Small intestine (tissue), 7 donors: ENCODE results near the gene EVC2. TPM values are rescaled to one million over a fixed set of nuclear protein-coding genes. Genes with fewer than 3 reads are reported as not detected.

ENCODE experiments used
- DNase-seq, 2 donors: peaks; one replicate each; pipeline versions ENCODE4 v3.0.0 to v3.0.0-alpha.2; 2013
- FAIRE-seq: peaks from 2 replicates; lab custom pipeline; 2012; peaks lifted over from hg19 to GRCh38; lab: Jason Lieb, UNC
- H3K27ac ChIP-seq, 3 donors: one replicate each; pipeline ENCODE4 v1.5.1; 2013; ENCODE audit warnings: low read length in 2 of 3, mild to moderate bottlenecking in 2 of 3, control low read depth in 1 of 3, inconsistent platforms in 1 of 3, low read depth in 1 of 3, moderate library complexity in 1 of 3
- H3K27me3 ChIP-seq, 3 donors: one replicate each; pipeline ENCODE4 v1.6.1; 2013; ENCODE audit warnings: low read length in 3 of 3, inconsistent platforms in 1 of 3; ENCODE audit not compliant: control insufficient read depth in 3 of 3, insufficient read depth in 3 of 3
- H3K36me3 ChIP-seq, 3 donors: one replicate each; pipeline ENCODE4 v1.6.1; 2013; ENCODE audit warnings: low read length in 3 of 3, inconsistent platforms in 1 of 3, low read depth in 1 of 3, mild to moderate bottlenecking in 1 of 3, moderate library complexity in 1 of 3; ENCODE audit not compliant: control insufficient read depth in 3 of 3, insufficient read depth in 2 of 3
- H3K4me1 ChIP-seq, 3 donors: one replicate each; pipeline ENCODE4 v1.6.1; 2013; ENCODE audit warnings: low read length in 2 of 3, inconsistent platforms in 1 of 3, low read depth in 1 of 3, mild to moderate bottlenecking in 1 of 3, moderate library complexity in 1 of 3; ENCODE audit not compliant: control insufficient read depth in 3 of 3, insufficient read depth in 2 of 3
- H3K4me3 ChIP-seq, 3 donors: one replicate each; pipeline ENCODE4 v1.5.1; 2013; ENCODE audit warnings: low read length in 3 of 3, control low read depth in 1 of 3, inconsistent platforms in 1 of 3, low read depth in 1 of 3, mild to moderate bottlenecking in 1 of 3, moderate library complexity in 1 of 3
- H3K9me3 ChIP-seq, 2 donors: one replicate each; pipeline ENCODE4 v1.6.1; 2013; ENCODE audit warnings: low read depth in 1 of 2, low read length in 1 of 2; ENCODE audit not compliant: control insufficient read depth in 2 of 2, insufficient read depth in 1 of 2
- WGBS, 3 donors: extraction: QIAGEN DNeasy Blood & Tissue Kit; methylation state at CpG; one replicate each; pipeline ENCODE4 v1.1.7; 2013; 5-methylcytosine and 5-hydroxymethylcytosine counted together
- polyA plus RNA-seq, 4 donors: library from polyadenylated mRNA; stranded (reverse) in 3 of 4; unstranded in 1 of 4; fragments of 200-250 nt in 3 of 4; fragments of 120-200 nt in 1 of 4; gene quantifications; one replicate each; pipeline versions ENCODE4 v1.2.1 to v1.2.3, GENCODE V29; 2013
- donor health status: healthy with polysubstance abuse.
- donor health status: control.
- donor health status: control.
- donor health status: Bipolar disorder and iron deficiency.
- donor health status: healthy.

The EVC2 gene
- polyA plus RNA-seq, 4 donors = 0.27 to 1.3 (median 0.83) TPM; not detected in 1

DNA sequence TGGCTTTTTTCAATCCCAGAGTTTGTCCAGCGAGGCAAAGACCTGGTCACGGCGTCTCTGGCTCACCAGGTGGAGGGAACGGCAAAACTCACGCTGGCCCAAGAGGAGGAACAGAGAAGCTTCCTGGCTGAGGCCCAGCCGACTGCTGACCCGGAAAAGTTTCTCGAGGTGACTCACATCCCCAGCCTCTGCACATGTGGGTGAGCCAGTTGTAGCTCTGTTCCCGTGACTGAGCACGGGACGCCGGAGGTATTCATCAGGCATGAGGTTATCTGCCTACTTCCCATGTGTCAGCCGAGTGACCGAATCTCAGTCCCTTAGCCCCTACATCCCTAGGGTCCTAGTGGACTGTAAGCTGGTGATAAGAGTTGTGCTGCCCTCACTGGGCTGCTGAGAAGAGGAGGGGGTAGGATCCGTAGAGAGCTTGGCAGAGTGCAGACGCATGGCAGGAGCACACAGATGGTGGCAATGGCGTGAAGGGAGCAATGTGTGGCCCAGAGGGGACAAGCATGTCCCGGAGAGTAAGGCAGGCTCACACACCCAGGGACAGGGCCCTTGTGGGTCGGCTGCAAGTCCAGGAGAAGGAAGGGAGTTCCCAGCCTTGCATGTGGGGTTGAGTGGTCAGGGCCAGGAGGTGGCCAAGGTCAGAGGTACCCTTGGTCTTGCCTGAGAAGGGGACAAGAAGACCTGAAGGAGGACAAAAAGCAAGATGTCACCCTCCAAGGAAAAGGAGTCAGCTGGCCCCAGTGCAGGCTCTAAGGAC, 45.6 kb upstream of the EVC2 start:
- Histone ChIP-seq H3K36me3 (peaks cover 0 to 11% (median 5%) of the 10 kb centered on the region in 3 donors), H3K27me3 (no peaks in the 10 kb centered on the region), H3K9me3 (no peaks in the 10 kb centered on the region), H3K4me1 (no peaks in the 10 kb centered on the region), H3K4me3 (no peak overlapping the region), H3K27ac (no peak overlapping the region)
- FAIRE-seq (no peak), DNase-seq (no peak)
- 78 to 82% (median 82%) methylated on average over 19 of the region's 19 CpGs for WGBS, 3 donors

DNA sequence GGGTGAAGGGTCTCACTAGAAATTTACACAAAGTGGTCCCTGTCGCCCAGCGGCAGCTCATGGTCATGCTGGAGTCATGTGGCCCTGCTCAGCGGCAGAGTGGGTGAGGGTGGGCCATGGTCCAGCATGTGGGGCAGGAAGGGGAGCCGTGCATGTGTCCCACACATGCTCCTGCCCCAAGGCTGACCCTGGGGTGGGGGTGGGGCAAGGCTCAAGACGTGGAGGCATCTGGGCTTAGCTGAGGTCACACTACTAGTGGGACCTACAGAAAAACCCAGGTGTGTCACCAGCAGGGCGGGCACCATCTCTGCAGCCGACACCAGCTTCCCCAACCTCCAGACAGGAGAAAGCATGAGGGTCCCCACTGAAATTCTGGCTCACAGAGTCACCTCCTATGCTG, 45.0 kb upstream of the EVC2 start:
- H3K36me3 ChIP-seq = peaks cover 0 to 11% (median 5%) of the 10 kb centered on the region in 3 donors
- DNase-seq = no peak
- H3K4me1 ChIP-seq = no peaks in the 10 kb centered on the region
- no peaks in the 10 kb centered on the region for H3K27me3 ChIP-seq
- no peak overlapping the region for H3K4me3 ChIP-seq
- H3K9me3 ChIP-seq = no peaks in the 10 kb centered on the region
- FAIRE-seq = no peak
- WGBS, 3 donors = 76 to 86% (median 86%) methylated on average over 7 of the region's 7 CpGs
- no peak overlapping the region for H3K27ac ChIP-seq

DNA sequence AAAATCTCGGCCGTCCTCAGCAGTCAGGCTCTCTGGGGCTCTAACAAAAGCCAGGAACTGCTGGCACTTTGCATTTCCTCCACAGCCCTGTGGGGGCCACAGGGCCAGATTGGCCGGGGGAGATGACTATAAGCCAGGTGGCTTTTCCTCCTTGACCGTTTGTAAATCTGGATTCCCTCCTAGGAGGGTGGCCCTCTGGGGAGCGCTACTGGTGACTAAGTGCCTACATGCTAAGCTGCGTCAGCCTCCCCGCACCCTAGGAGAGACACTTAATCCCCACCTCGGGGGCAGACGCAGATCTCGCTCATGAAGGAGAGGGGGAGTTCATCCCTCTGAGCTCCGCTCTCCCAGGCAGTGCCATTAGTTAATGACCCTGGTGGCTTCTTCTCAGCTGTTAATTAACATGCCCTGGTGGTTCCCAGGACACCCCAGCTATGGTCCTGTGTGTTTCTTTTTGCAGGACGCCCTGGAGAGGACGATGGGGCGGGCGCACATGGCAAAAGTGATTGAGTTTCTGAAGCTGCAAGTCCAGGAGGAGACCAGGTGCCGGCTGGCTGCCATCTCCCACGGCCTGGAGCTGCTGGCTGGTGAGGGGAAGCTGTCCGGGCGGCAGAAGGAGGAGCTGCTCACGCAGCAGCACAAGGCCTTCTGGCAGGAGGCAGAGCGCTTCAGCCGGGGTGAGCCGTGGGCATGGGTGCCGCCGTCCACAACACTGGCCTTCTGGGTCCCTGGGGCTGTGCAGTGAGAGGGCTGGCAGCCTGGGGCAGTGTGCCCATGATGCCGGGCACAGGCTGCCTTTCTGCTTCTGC, 44.2 kb upstream of the EVC2 start:
- no peak for FAIRE-seq
- WGBS, 3 donors = 78 to 83% (median 81%) methylated on average over 25 to 26 of the region's 26 CpGs
- no peak for DNase-seq

DNA sequence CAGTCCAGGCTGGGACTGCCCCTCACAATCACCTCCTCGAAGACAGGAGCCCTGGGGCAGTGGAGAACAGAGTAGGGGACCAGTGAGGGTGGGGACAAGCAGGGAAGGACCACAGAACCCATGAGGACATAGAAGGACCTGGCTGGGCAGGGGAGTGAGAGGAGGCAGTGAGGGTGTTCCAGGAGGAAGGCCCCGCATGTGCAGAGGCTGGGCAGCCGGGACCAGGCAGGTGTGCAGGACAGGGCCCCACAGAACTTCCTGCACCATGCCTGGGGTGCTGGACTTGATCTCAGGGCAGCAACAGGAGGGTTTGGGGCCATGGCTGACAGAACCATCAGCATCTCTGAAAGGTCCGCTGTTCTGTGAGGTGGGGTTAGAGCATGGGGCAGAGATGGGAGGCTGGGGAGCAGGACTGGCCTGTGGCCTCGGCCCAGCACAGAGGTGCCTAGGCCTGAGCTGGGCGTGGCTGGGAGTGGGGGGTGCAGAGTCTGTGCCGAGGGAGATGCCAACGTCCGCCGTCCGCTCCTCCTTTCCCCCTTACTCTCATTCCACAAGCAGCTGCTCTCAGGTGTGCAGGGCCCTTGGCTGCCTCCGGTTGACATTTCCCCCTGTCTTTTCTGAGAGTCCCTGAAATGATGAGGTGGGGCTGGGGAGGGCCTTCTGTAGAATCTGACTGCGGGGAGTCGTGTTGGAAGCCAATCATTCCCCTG, 43.5 kb upstream of the EVC2 start:
- Histone ChIP-seq H3K27me3 (no peaks in the 10 kb centered on the region), H3K4me3 (no peak overlapping the region), H3K27ac (no peak overlapping the region), H3K4me1 (no peaks in the 10 kb centered on the region), H3K36me3 (peaks cover 0 to 9% (median 5%) of the 10 kb centered on the region in 3 donors), H3K9me3 (no peaks in the 10 kb centered on the region)
- WGBS, 3 donors = 67 to 76% (median 68%) methylated on average over 14 of the region's 14 CpGs
- no peak for DNase-seq
- FAIRE-seq = no peak

More for the DNA sequence above, 44.2 kb upstream of the EVC2 start:
- H3K9me3 ChIP-seq = no peaks in the 10 kb centered on the region
- H3K27me3 ChIP-seq = no peaks in the 10 kb centered on the region
- H3K4me1 ChIP-seq = no peaks in the 10 kb centered on the region
- H3K4me3 ChIP-seq = no peak overlapping the region
- H3K36me3 ChIP-seq = peaks cover 0 to 11% (median 5%) of the 10 kb centered on the region in 3 donors
- no peak overlapping the region for H3K27ac ChIP-seq

DNA sequence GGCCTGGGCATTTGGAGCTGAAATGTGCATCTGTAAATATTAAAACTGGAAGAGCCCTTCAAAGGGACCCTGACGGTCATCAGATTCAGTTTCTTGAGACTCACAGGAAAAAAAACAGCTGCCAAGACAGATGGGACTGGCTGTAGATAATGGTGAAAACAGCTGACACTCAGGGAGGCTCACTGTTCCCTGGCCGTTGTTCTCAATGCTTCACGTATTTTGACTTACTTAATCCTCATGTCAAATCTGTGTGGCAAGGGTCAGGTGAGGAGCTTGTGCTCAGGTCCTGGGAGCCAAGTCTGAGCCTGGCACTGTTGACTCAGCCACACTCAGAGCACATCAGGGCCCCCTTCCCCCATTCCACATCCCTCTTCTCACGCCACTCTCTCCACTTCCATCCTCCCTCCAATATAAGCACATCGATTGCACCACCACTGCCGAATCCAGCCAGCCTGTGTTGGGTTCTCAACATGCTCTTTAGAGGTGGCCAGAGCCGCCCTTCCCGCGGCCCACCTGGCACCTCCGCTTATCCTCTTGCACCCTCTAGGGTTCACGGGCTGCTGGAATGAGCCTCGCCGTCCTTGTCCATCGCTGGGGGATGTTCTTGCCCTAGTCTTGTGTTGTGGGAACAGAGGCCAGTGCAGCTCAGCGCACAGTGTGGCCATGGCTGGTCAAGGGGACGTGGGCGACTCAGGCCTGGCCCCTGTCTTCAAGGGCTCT, 42.7 kb upstream of the EVC2 start:
- Histone ChIP-seq H3K36me3 (peaks cover 0 to 8% (median 2%) of the 10 kb centered on the region in 3 donors), H3K27ac (no peak overlapping the region), H3K4me1 (no peaks in the 10 kb centered on the region), H3K4me3 (no peak overlapping the region), H3K9me3 (no peaks in the 10 kb centered on the region), H3K27me3 (no peaks in the 10 kb centered on the region)
- no peak for FAIRE-seq
- no peak for DNase-seq
- WGBS, 3 donors = 82 to 84% (median 82%) methylated on average over 17 of the region's 17 CpGs

DNA sequence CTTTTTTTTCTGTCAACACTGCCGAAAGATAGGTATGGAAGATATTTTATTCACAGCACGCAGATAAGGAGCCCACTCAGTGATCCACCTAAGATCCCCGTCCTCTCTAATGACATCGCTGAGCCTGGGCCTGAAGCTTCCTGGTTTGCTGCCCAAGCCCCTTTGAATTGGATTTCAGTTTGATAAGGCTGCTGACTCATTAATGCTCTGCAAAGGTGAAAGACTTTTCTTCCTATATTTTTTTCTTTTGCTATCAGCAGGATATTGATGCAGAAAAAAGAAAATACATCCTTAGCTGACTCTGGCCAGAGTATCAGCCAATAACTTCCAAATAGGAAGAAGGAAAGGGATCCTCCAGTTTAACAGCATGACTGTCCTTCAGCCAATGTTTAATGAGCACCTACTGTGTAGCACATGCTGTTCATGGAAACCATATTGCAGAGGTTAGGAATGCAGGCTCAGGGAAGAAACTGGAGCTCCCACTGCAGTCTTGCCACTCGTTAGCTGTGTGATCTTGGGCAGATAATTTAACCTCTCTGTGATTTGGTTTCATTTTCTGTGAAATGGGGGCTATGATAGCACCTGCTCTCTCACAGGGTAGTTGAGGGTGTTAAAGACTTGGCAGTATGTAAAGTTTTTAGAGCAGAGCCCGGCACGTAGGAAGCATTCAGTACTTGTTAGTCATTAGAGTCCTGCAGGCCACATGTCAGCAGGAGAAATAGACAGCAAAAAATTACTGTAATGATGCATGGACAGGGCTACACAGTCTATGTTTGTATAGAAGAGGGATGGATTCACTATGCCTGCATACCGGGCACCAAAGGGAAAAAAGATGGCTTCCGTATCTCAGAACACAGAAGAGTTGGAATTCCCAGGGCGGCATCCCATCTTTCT, 41.9 kb upstream of the EVC2 start:
- no peaks in the 10 kb centered on the region for H3K9me3 ChIP-seq
- H3K4me1 ChIP-seq = no peaks in the 10 kb centered on the region
- no peaks in the 10 kb centered on the region for H3K27me3 ChIP-seq
- FAIRE-seq (no peak), DNase-seq (no peak)
- WGBS, 3 donors = 68 to 85% (median 68%) methylated on average over 10 of the region's 10 CpGs
- H3K4me3 ChIP-seq = no peak overlapping the region
- no peak overlapping the region for H3K27ac ChIP-seq
- peaks cover 0 to 8% (median 2%) of the 10 kb centered on the region in 3 donors for H3K36me3 ChIP-seq

DNA sequence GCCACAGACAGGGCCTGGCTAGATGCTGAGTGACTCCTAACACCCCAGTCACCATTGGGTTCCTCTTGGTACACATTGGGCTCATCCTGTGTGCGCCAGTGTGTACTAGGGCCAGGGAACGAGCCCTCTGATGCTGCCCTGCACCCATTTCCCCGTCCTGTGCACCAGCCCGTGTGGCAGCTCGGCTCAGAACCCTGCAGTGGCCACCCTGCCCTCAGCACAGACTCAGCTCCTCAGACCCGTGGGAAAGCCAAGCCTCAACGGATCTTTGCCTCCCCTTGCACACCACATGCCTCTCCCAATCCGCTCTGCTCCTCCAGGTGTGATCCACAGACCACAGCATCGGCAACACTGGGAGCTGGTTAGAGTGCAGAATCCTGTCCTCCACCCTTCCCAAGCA, 41.2 kb upstream of the EVC2 start:
- no peak overlapping the region for H3K27ac ChIP-seq
- no peak for FAIRE-seq
- WGBS, 3 donors = 75 to 87% (median 76%) methylated on average over 9 of the region's 9 CpGs
- H3K4me1 ChIP-seq = no peaks in the 10 kb centered on the region
- no peak for DNase-seq
- H3K4me3 ChIP-seq = no peak overlapping the region
- no peaks in the 10 kb centered on the region for H3K9me3 ChIP-seq
- no peaks in the 10 kb centered on the region for H3K27me3 ChIP-seq
- peaks cover 0 to 8% (median 2%) of the 10 kb centered on the region in 3 donors for H3K36me3 ChIP-seq
